GM21381 (cell line): ENCODE results near the gene MGLL.
"Not testable (repeated sequence)": the region's sequence is repeated elsewhere in the genome, so short reads cannot be mapped to it uniquely, and the experiment has no call there.

Experiments used
- ATAC-seq: cut with Tn5 transposase; IDR thresholded peaks from one replicate; pipeline ENCODE4 v1.9.1; 2021; ENCODE audit warnings: mild to moderate bottlenecking, moderate library complexity; ENCODE audit not compliant: unreplicated experiment

The MGLL gene

DNA sequence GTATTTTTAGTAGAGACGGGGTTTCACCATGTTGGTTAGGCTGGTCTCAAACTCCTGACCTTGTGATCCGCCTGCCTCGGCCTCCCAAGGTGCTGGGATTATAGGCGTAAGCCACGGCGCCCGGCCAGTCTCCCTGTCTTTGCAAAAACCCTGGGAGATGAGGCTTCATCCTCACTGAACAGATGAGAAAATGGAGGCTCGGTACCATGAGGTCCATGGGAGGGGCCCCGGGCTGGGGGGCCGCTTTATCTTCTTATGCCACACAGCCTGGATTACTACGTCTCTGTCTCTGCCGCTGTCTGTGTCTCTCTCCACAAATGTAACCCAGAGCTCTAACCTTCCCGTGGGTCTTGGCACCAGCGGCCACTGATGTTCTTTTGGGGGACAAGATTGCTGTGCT is 110.4 kb downstream of the MGLL start:
- ATAC-seq, result no peak

DNA sequence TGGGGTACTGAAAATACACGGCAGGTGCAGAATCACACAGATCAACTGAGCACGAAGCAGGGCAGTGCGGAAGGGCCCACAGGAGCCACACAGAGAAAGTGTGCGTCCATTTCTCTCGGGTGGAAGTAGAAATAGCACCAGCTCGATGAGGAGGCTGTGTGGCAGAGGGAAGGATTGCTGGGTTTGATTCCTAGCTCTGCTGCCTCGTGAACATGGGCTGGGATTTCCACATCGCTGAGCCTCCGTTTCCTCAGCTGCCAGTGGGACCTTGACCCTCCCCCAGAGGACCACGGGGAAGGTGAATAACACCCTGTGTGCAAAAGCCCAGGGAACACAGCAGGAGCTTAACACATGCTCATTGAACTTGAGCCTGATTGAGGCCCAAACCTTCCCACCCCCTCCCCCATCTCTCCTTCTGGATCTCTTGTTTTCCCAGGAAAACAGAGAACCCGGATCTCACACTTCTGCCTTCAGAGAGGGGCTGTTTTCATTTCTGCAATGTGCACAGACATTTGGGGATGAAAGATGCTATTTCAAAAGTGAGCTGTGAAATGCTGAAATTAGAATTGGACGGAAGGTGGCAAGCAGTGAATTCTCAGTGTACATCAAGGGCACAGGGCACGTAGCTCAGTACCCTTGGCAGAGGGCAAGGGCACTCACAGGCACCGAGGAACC is 111.2 kb downstream of the MGLL start:
- no peak for ATAC-seq

DNA sequence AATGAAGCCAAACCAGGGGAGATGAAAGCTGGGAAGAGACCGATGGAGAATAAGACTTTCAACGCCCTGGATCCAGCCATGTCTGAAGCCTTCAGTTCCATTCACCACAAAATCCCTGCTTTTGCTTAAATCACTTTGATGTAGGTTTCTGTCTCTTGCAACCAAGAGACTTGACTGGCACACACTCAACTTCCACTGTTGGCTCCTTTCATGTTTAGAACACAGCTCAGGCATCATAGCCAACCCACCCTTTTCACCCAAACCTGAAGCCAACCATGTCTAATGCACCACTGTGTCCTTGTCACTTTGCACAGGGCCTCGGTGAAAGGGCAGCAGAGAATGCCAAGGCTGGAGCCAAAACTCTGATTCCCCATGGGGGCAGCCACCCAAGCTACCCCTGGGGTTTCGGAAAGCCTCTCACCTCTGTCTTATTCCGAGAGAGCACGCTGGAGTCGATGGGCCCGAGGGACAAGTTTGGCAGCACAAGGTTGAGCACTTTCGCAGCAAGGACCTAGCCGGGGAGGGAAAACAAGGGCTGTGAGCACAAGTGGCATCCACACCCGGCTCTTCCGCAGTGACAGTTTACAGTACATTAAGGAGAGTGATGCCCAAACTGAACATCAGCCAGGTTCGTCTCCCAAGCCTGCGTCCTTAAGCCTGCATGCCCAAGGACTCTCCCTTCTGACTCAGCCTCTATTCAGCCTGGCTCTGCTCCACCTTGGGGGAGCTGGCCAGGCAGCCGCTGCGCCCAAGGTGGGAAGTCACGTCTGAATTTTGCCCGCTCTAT is 112.0 kb downstream of the MGLL start:
- ATAC-seq, result no peak

DNA sequence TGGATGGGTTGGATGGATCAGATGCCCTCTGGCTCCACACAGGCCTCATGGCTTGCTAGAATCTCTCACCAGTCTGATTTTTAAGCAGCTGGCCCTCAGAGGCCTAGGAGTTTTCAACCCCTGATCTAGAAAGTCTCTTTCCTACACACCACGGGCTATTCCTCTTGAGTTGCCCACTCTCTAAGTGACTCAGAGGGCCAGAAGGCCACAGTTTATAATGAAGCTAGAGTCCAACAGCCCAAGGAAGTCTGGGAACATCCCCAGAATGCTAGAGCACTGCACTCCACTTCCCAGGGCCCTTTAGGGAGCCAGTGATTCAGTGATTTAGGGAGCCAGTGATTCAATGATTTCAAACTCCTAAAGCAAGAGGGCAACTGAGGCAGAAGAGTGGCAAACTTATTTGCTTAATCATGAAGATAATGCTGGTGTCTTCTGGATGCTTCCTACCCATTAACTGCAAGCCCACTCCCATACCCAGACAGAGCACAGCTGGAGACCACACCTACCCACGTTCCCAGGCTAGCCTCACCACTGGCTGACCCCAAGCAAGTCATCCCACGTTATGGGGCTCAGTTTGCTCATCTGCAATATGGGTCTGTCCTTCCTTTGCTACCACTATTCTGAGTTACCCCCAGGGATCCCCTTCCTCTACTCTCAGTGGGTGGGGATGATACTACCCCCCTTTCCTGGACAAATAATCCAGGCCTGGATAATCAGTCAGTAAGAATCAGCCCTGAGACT is 112.8 kb downstream of the MGLL start:
- ATAC-seq, result no peak

DNA sequence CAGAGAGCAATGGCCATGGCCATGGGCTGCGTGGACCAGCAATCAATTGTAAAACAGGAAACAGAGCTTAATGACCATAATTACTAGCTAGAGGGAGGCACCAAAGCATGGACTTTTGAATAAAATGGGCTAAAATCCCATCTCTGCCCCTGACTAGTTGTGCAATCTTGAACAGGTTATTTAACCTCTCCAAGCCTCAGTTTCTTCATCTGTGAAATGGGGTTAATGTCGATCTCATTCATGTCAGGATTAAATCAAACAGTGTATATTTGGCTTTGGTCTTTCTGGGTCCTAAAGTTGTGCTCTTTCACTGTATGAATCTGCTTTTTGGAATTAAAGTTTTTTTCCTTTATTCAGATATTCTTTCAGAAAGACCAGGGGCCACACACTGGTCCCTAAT is 113.5 kb downstream of the MGLL start:
- ATAC-seq, result no peak

DNA sequence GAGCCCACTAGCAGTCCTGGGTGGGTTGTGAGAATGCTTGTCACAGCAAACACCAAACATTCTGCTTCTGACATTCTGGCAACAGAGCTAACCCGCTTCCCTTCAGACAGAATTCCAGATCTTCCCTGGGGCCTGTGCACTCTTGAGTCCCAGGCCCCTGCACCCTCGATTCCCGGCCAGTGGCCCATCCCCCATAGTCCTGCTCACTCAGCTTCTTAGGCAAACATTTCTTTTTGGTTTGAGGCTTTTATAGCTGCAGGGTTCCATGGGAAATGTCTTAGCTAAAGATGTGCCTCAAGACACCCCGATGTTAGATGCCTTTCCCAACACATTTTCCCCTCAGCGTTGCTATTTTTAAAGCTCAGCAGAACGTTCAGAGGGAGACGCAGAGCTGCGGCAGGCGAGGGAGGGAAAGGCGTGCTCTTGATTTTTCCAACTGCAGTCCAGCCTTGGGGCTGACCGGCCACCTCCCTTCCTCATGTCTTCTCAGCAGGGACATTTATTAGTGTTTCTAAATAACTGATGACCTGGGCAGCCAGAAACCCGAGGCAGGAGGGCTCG is 114.4 kb downstream of the MGLL start:
- ATAC-seq, result no peak

DNA sequence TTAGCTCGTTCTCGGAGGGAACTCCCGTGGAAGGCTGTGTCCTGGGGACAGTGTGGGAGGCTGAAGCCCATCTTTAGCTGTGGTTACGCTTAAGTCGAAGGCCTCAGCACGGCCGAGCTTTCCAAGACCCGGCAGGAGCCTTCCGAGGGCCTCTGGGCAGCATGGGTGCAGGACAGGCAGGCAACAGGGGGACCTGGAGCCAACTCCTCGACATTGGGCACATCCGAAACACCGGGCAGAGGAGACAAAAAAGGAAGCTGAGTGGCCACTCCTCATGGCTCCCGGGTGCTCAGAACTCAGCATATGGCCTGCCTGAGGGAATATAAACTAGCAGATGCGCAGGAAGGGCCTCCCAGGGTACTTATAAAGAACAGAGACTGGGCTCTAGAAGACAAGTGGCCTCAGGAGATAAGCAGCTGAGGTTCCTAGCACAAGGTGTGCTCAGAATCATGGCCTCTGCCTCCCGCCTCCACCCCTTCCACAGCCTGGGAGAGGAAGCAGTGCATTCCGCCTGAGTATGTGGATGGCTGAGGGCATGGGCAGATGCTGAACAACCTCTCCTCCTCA is 115.4 kb downstream of the MGLL start:
- no peak for ATAC-seq

DNA sequence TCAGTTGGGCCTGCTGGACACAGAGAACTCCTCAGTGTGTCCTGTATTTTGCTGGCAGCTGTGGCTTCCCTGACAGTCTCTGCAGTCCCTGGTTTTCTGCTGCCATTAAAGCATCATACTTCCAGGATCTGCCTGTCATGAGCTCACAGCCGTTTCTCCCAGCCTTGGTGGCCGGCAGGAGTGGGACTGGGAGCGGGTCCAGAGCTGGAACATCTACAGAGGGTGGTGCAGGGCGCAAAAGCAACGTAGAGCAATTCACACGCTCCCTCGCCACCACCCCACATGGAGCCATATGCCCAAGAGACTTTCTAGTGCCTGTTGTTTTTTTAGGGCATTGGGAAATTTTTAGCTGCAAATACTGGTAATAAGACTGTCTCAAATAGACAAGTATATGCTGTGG is 116.0 kb downstream of the MGLL start:
- no peak for ATAC-seq

DNA sequence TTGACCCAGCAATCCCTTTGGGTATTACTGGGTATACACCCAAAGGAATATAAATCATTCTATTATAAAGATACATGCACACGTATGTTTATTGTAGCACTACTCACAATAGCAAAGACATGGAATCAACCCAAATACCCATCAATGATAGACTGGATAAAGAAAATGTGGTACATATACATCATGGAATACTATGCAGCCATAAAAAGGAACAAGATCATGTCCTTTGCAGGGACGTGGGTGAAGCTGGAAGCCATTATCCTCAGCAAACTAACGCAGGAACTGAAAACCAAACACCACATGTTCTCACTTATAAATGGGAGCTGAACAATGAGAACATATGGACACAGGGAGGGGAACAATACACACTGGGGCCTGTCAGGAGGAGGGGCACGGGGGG is 117.5 kb downstream of the MGLL start:
- ATAC-seq, result not testable (repeated sequence)

DNA sequence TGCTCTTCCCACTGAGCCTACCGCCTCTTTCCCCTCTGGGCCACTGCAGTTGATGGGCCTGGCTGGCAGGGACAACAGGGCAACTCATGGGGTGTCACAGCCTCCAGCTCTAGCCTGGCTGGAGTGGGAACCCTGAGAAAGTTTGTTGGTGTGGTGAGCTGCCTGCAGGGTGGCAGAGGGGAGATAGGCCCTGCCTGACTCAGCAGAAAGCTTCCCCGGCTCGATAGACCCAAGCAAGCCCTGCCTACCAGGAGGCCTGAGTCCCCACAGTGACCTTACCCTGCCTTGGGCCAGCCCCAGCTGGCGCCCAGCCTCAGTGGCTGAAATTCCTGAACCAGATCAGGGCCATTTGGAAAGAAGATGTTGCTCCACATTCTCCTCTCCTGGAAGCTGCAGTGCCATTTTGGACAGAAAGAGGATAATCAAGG is 120.2 kb downstream of the MGLL start:
- ATAC-seq, result no peak

DNA sequence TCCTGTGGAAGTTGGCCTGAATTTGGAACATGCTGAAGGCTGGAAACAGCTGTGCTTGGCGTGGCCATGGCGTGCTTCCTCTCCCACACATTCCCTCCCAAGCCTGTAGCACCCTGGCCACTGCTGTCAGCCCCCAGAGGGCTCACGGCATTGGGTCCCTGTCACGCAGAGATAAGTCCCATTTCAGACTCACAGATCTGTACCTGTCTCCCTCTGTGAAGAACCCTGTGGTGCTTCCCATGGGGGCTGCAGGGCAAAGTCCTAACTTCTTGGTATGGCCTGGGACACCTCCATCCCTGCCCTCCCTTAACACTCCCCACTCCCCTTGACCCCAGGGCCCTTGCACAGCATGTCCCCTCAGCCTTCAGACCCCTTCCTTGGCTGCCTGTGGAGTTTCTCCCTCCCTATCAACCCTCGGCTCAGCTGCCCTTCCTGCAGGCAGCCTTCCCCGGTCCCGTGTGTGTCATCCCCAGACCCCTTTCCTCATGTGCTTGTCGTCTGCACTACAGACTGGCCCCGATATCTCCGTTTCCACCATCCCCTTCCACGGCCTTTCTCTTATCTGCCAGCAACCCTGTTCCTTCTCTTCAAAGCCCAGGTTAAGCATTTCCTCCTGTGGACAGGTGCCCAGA is 120.9 kb downstream of the MGLL start:
- no peak for ATAC-seq

DNA sequence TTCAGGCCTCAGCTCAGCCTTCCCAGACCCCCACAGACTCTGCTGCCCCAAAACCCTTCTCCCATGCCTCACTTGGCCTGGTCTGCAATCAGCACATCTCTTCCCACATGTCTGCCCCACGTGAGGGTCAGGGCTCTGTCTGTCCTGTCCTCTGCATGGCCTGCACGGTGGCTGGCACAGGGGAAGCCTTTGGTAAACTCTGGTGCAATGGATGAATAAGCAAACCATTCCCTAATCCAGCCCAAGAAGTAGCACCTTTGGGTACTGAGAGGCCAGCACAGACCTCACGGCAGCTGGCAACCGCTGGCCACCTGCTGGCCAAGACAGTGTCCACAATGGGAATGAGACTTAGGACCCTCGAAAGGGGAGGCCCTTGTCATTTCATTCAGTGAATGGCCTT is 121.9 kb downstream of the MGLL start:
- ATAC-seq, result no peak

DNA sequence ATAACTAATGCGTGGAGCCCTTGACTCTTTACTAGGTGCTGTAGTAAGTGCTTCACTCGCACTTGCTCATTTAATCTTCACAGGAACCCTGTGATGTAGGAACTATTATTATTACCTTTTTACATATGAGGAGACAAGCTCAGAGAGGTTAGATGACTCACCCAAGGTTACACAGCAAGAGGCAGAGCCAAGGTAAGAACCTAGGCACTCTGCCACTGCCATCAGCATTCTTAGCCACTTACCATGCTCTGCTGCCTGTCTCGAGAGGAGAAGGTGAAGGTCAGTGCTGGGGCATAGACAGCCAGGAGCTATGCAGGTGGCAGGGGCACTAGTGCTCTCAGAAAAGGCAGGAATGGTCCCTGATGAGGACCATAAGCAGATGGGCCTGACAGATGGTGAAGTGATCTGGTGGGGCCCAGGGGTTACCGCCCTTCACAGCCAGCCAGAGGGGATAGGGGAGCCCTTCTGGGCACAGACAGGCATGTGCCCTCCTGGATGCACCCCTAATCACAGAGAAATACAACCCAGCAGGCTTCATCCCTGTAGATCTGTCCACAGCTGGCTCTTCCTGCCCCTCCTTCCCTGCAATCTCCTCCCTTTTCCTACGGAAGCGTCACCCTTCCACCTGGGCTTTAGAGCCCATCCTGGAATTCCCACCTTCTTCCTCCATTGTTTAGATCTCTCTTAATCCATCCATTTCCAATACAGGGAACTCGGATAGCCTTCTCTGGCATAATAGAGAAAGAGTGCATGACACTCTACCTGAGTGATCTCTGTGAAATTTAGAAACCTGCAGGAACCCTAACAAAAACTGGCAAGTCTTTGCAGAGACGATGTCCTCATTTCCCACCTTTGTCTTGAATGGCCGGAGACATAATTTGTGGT is 122.7 kb downstream of the MGLL start:
- ATAC-seq, result no peak

DNA sequence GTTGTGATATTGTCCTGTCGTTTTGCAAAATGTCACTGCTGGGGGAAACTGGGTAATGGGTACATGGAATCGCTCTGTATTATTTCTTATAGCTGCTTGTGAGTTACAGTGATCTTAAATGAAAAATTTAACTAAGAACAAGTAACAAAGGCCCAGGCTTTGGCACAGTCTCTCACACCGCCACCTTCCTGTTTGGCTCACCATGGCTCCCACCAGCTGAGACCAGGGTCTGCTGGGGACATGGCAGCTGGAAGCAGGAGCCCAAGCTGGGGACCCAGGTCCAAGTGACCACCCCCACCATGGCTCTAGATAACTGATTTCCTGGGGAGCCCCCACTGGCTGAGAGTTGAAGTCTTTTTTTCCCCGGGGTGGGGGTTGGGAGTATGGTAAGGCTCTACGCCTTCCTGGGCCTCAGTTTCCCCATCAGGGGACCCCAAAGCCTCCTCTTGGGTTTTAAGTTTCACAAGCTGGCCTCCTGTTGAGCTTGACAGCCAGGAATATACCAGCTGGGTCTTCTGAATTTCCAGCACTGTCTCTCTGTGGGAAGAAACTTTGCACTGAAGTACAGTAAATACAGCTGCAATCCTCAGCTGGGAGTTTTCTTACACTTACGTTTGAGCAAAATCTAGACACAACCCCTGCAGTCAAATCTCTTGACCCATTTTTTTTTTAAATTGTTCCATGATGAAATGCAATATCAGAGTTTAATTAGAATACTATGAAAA is 123.5 kb downstream of the MGLL start:
- ATAC-seq, result no peak

DNA sequence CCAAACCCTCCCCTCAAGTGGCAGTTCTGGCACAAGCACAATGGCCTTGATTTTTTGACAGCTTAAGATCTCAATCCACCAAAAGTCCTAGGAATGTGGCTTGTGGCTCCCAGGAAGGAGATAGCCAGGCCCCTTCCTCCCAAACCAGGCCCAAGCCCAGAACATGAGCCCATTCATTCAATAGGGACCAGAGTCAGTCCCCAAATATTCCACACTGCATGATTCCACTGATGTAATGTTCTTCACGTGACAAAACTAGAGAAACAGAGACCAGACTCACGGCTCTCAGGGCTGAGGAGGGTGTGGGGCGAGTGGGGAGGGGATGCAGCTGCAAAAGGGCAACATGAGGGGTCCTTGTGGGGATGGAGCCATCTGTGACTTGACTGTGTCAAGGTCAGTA is 124.0 kb downstream of the MGLL start:
- ATAC-seq, result no peak

DNA sequence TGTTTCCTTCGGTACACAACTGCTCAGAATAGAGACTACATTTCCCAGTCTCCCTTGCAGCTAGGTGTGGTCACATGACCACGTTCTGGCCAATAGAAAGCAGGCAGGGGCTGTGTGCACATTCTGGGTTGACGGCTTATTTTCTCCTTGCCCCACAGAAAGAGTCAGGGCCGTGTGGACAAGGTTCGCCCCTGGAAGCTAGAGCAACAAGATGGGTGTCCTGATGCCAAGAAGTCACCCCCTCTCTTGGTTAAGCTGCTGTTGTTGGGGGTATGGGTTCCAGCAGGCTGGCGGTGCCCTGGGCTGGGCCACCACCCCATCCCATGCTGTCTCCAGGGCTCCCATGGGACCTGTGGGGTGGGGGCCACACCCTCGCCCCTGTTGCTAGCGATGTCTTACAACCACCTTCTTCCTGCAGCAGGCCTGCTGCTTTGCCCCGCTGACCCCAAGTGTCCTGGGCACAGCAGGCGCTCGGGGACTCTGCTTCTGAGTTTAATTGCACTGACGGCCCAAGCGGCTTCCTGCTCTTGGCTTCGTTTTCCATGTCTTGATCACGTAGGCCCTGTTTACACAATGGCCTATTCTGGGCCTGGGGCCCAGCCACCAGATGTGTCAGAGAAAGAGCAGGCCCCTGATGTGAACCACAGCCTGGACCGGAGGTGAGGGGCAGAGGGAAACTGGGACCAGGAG is 124.6 kb downstream of the MGLL start:
- peak; percentile 63 for ATAC-seq

DNA sequence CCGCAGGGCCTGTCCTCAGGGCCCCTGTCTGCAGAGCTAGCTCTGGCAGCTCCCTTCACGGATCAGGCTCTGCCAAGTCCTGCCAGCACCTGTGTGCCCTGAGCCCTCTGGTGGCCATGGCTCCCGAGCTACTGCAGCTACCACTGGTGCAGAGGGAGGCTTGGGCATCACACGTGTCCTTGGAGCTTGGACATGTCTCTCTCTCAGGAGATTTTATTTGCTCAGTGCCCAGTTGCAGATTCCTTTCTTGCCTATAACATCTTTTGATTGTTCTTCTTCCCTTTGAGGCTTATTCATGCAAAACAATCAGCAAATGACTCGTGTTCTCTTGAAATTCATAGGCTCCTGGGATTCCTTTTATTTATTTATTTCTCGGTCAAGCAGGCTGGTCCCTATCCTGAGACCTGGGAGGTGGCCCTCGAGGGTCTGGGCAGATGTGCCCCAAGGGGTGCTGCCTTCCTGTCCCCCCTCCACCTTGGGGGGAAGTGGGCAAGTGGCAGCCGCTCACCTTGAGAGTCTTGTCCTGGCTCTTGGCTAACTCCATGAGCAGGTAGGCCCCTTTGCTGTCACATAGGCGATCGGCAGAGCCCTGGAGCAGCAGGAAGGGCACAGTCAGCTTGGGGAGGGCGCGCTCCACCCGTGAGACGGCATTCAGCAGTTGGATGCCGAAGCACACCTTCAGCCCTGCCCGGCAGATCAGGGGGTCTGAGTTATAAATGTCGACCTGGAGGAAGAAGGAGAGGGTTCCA is 127.7 kb downstream of the MGLL start:
- no peak for ATAC-seq

DNA sequence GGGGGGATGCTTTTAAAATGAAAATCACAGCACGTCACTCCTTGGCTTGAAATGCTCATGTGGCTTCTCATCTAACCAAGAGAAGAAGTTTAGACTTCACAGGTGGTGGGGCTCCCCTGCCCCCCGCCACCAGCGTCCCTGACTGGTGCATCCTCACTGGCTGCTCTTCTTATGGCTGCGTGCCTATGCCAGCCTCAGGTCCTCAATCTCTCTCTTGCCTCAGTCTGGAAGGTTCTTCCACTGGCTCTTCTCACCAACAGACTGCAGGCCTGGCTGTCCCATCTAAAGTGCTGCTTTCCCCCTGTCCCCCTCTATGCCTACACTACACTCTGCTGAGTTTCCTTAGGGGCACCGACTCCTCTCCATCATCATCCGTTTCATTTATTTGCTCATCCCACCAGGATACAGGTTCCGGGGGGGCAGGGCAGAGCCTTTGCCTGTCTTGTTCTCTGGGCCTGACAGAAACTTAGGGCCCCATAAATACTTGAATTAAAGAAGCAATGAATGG is 128.9 kb downstream of the MGLL start:
- no peak for ATAC-seq
